Heart right ventricle (tissue), 16 donors: ENCODE data around the gene GREB1. TPM values are rescaled to one million over a fixed set of nuclear protein-coding genes. Genes with fewer than 3 reads are reported as not detected.

Source experiments
- ATAC-seq, 8 donors: fragments of 200-7000 bp; cut with Tn5 transposase; one replicate each; pipeline ENCODE4 v1.9.1; 2020; ENCODE audit warnings: mild to moderate bottlenecking in 8 of 8, moderate library complexity in 8 of 8, moderate number of reproducible peaks in 1 of 8
- DNase-seq, 2 donors: peaks; one replicate each; pipeline ENCODE4 v3.0.0-alpha.2; 2020
- H3K27ac ChIP-seq, 10 donors: fragments of 200-600 bp; sonication (generic) in 2 of 10; one replicate each; pipeline versions ENCODE4 v1.5.0 to v1.8.0; 2020 to 2022; ENCODE audit warnings: mild to moderate bottlenecking in 3 of 10
- H3K27me3 ChIP-seq, 7 donors: fragments of 200-600 bp; one replicate each; pipeline ENCODE4 v1.8.0; 2021 to 2022; ENCODE audit warnings: mild to moderate bottlenecking in 2 of 7
- H3K36me3 ChIP-seq, 9 donors: fragments of 200-600 bp; sonication (generic) in 1 of 9; one replicate each; pipeline versions ENCODE4 v1.5.0 to v1.8.0; 2020 to 2022; ENCODE audit warnings: mild to moderate bottlenecking in 2 of 9
- H3K4me1 ChIP-seq, 9 donors: fragments of 200-600 bp; sonication (generic) in 1 of 9; one replicate each; pipeline versions ENCODE4 v1.5.0 to v1.8.0; 2020 to 2022; ENCODE audit warnings: mild to moderate bottlenecking in 4 of 9
- H3K4me3 ChIP-seq, 10 donors: fragments of 200-600 bp; sonication (generic) in 2 of 10; one replicate each; pipeline versions ENCODE4 v1.5.0 to v1.8.0; 2020 to 2022; ENCODE audit warnings: mild to moderate bottlenecking in 7 of 10, moderate library complexity in 2 of 10
- H3K9me3 ChIP-seq, 11 donors: fragments of 200-600 bp in 10 of 11; sonication (generic) in 2 of 11; one replicate each; pipeline versions ENCODE4 v1.5.0 to v1.8.0; 2013 to 2022; ENCODE audit warnings: mild to moderate bottlenecking in 2 of 11, control low read depth in 1 of 11, moderate library complexity in 1 of 11
- WGBS, 2 donors: extraction: QIAGEN DNeasy Blood & Tissue Kit; methylation state at CpG; one replicate each; pipeline ENCODE4 v1.1.7; 2013; ENCODE audit warnings: inconsistent platforms in 1 of 2; 5-methylcytosine and 5-hydroxymethylcytosine counted together
- intact Hi-C, 10 donors: fragments of 100-400 bp; cut with DNase I; formaldehyde crosslinking; loops; one replicate each; pipeline versions ENCODE4 v1.11.1 to v1.14.2; 2022
- polyA plus RNA-seq, 2 donors: library from polyadenylated mRNA; stranded (reverse); fragments of 200-250 nt; gene quantifications; one replicate each; pipeline ENCODE4 v1.2.3, GENCODE V29; 2013
- total RNA-seq, 10 donors: library from RNA; stranded (reverse); fragmentation: NEBNext Ultra II Directional in 3 of 10; extraction: Animal tissue kit (Norgen Biotek cat#: 25700) in 3 of 10; gene quantifications; one replicate each; pipeline versions ENCODE4 v1.2.1 to v1.2.4, GENCODE V29; 2021 to 2023
- TF ChIP-seq, protein P1 (sequence below), 9 donors: fragments of 200-600 bp; sonication (generic) in 2 of 9; IDR thresholded peaks; one replicate each; pipeline versions ENCODE4 v1.5.0 to v1.8.0; 2021 to 2022; ENCODE audit warnings: antibody characterized with exemption in 9 of 9, mild to moderate bottlenecking in 5 of 9, moderate library complexity in 1 of 9
- donor health status: Arrhythmogenic right ventricular cardiomyopathy.
- donor health status: ischemic (EF 13 %, LVEDD 7.1; RV severe dilation, severe dysfunction).
- donor health status: healthy with polysubstance abuse.
- donor health status: DM: no; HTN: yes; CAD: no.
- donor health status: DM: no; HTN: no; CAD: no.
- donor health status: ischemic (EF 25% LVEDD 6.9; RV normal size, moderate dysfunction).
- donor health status: ischemic (EF 25% LVEDD 5.7; RV mildly dilated, moderate dysfunction).
- donor health status: healthy.
- donor health status: DM: yes; HTN: yes; CAD: no.
- donor health status: Ischemic cardiomyopathy.
- donor health status: ischemic (EF 35%, LVEDD 5.7; RV mildly dilated, moderate dysfunction).
- donor health status: nonischemic (EF 11% LVEDD 7.7; RV severe dilation, severe dysfunction).
- donor health status: DM: yes; HTN: yes; CAD: no.
- donor health status: PGD.
- donor health status: ischemic (EF 29% LVEDD 5.4; RV normal size, mild dysfunction).
- donor health status: nonischemic (EF 23%, LVEDD 6.1; RV moderate dilation, normal function).

The GREB1 gene
- total and polyA plus RNA-seq, 12 donors = 1.2 to 15.6 (median 7.8) TPM

DNA sequence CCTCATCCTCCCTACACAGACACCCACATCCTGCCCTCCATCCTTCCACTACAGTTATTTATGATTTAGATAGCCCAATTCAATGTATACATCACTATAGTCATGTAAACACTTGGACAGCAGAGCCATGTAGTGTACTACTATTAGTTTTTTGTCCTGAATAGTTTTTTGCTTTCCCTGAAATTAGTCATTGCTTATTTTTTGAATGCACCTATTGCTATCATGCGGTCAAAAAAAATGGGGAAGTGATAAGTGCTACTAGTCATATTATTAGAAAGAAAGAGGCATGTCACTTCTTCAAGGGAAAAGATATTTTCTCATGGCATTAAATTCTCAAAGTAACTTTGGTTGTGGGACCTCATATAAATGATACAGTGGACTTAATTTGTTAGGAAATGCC, 6.8 kb upstream of the GREB1 start:
- Histone ChIP-seq H3K9me3 (peaks cover 0 to 5% (median 0%) of the 10 kb centered on the region in 11 donors), H3K4me3 (no peak overlapping the region), H3K27ac (no peak overlapping the region), H3K36me3 (no peaks in the 10 kb centered on the region), H3K4me1 (peaks cover 0 to 3% (median 0%) of the 10 kb centered on the region in 9 donors), H3K27me3 (peaks cover 0 to 14% (median 0%) of the 10 kb centered on the region in 7 donors)
- TF ChIP-seq, protein P1, sequence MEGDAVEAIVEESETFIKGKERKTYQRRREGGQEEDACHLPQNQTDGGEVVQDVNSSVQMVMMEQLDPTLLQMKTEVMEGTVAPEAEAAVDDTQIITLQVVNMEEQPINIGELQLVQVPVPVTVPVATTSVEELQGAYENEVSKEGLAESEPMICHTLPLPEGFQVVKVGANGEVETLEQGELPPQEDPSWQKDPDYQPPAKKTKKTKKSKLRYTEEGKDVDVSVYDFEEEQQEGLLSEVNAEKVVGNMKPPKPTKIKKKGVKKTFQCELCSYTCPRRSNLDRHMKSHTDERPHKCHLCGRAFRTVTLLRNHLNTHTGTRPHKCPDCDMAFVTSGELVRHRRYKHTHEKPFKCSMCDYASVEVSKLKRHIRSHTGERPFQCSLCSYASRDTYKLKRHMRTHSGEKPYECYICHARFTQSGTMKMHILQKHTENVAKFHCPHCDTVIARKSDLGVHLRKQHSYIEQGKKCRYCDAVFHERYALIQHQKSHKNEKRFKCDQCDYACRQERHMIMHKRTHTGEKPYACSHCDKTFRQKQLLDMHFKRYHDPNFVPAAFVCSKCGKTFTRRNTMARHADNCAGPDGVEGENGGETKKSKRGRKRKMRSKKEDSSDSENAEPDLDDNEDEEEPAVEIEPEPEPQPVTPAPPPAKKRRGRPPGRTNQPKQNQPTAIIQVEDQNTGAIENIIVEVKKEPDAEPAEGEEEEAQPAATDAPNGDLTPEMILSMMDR (IDR thresholded peaks at IDR 0.05) = no peak
- no peak for DNase-seq
- no peak for ATAC-seq
- WGBS, 2 donors = 98 to 99% methylated on average over 1 of the region's 1 CpG
- intact Hi-C loops = no loop called here

DNA sequence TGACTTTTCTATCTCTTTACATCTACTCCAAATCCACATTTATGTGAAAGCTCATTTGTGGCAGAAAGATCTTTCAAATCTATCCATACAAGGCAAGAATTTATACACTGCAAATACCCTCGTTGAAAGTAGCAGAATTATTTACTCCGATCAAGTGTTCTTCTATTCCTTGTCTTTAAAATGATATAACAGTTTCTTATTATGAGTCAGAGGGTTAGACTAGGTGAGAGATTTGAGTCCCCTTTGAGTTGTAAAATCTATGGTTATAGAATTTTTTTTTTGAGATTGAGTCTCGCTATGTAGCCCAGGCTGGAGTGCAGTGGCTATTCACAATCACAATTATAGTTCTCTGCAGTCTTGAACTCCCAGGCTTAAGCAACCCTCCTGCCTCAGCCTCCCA, 5.6 kb upstream of the GREB1 start:
- Histone ChIP-seq H3K27ac (no peak overlapping the region), H3K4me1 (peaks cover 0 to 3% (median 0%) of the 10 kb centered on the region in 9 donors), H3K27me3 (peaks cover 0 to 14% (median 0%) of the 10 kb centered on the region in 7 donors), H3K4me3 (no peak overlapping the region), H3K36me3 (no peaks in the 10 kb centered on the region), H3K9me3 (peaks cover 0 to 5% (median 0%) of the 10 kb centered on the region in 11 donors)
- DNase-seq = no peak
- intact Hi-C loops = no loop called here
- ATAC-seq = no peak
- 94 to 96% methylated on average over 3 of the region's 3 CpGs for WGBS, 2 donors
- TF ChIP-seq, protein P1 (IDR thresholded peaks at IDR 0.05) = no peak

DNA sequence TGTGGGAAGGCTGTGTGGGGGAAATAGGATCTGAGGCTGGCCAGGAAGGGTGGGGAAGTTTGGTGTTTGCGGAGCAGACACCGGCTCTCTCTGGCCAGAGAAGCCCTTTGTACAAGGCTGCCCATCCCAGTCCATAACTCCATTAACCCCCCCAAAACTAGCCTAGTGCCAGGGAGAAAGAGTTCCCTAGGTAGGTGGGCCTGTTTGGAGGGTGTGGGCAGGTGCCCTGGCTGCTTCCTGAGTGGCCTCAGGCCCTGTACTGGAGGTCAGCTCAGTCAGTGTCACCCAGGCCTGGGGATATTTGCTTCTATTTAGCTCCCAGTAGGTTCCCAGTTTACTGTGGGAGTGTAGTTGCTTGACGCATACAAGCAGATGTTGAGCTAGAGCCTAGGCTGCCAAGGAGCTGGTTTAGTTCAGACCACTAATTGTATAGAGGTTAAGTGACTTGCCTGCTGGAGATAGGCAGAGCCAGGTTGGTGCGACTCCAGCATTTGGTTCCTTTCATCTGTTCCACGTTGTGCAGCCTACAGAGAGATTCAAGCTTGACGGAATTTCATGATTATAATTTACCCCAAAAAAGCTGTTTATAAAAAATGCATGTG, 2.9 kb upstream of the GREB1 start:
- peaks cover 0 to 5% (median 0%) of the 10 kb centered on the region in 11 donors for H3K9me3 ChIP-seq
- no peaks in the 10 kb centered on the region for H3K36me3 ChIP-seq
- peaks cover 0 to 19% (median 0%) of the 10 kb centered on the region in 7 donors for H3K27me3 ChIP-seq
- peaks cover 0 to 3% (median 0%) of the 10 kb centered on the region in 9 donors for H3K4me1 ChIP-seq
- ATAC-seq (no peak), DNase-seq (no peak)
- intact Hi-C loops = no loop called here
- 86% methylated on average over 6 of the region's 6 CpGs for WGBS, 2 donors
- TF ChIP-seq, protein P1 (IDR thresholded peaks at IDR 0.05) = no peak
- H3K4me3 ChIP-seq = no peak overlapping the region
- no peak overlapping the region for H3K27ac ChIP-seq

DNA sequence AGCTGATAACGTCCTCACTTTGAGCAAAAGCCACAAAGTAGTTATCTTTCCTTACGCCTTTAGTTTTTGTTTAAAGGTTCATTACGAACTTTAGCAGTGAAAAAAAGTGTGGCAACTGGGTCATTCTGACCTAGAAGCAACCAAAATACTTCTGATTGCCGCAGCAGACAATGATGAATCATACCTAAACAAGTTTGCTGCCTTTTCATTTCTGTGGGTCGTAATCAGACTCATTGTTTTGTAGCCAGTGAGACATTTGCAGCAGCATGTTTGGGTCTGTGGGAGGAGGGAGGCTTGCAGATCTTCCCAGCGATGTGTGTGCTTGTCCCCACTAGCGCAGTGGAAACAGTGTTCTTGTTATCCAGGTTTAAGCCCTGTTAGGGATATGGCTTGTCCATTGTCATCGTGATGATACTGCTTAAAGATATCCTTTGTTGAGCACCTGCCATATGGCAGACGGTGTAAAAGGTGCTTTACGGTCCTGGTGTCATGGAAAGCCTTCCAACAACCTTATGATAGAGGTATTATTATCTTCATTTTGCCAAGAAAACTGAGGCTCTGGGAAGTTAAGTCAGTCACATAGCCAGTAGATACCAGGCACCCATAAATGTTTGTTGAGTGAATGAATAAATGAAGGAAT, 1.3 kb upstream of the GREB1 start:
- 67 to 79% methylated on average over 10 of the region's 10 CpGs for WGBS, 2 donors
- peaks cover 0 to 3% (median 0%) of the 10 kb centered on the region in 9 donors for H3K4me1 ChIP-seq
- H3K27ac ChIP-seq = no peak overlapping the region
- H3K27me3 ChIP-seq = peaks cover 0 to 18% (median 0%) of the 10 kb centered on the region in 7 donors
- TF ChIP-seq, protein P1 (IDR thresholded peaks at IDR 0.05) = no peak
- H3K36me3 ChIP-seq = no peaks in the 10 kb centered on the region
- DNase-seq (no peak), ATAC-seq (no peak)
- no peaks in the 10 kb centered on the region for H3K9me3 ChIP-seq
- no peak overlapping the region for H3K4me3 ChIP-seq
- intact Hi-C loops = no loop called here
